ENCODE results near the gene SLC12A4. TPM values are rescaled to one million over a fixed set of nuclear protein-coding genes. Genes with fewer than 3 reads are reported as not detected.

Gene SLC12A4
- total and polyA plus RNA-seq, 4 donors, result 8.0 to 37.3 (median 17.1) TPM

DNA sequence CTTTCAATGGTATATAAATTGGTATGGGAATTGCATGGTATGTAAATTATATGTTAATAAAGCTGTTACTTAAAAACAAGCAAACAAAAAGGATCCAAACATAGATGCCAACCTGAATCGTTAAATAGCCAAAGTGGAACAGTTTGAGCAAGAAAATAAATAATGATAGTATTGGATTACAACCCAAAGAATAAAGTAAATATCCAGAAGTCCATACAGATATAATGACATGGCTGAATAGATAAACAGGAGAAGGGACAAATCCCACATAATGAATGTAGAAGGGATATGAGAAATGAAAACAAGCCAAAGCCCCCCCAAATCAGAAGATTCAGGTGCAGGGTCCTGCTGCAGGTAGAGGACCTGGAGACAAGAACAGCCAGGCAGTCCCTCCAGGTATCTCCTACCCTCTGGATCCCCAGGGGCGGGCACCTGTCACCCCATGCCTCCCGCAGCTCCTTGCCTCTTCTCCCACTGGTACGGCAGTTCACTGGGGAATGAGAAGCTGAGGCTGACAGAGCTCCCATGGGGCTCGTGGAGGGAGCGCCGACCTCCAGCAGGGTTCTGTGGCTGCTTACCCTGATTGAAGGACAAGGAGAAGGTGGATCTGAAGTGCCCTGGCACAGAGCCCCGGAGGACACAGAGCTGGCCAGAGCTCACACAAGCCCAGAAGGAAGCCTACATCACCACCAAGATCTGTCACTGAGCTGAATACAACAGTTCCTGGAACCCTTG lies 14.6 kb downstream of the SLC12A4 start:
- H3K4me1 ChIP-seq (ENCODE audit: control insufficient read depth in 4 of 4, insufficient read depth in 4 of 4, low read length in 3 of 4), result peaks cover 10 to 32% (median 27%) of the 10 kb centered on the region in 4 donors
- H3K36me3 ChIP-seq (ENCODE audit: control insufficient read depth in 4 of 4, insufficient read depth in 3 of 4, low read depth in 1 of 4, low read length in 3 of 4), result peaks cover 5 to 45% (median 19%) of the 10 kb centered on the region in 4 donors
- DNase-seq (ENCODE audit: low spot score), result no peak
- H3K27me3 ChIP-seq (ENCODE audit: control insufficient read depth in 4 of 4, insufficient read depth in 4 of 4, low read length in 3 of 4), result no peaks in the 10 kb centered on the region
- no peak overlapping the region for H3K9ac ChIP-seq (ENCODE audit: low read depth in 1 of 2, low read length in 2 of 2)
- H3K4me3 ChIP-seq (ENCODE audit: low read depth in 1 of 3, low read length in 3 of 3), result no peak overlapping the region
- TF ChIP-seq SP1 (IDR thresholded peaks at IDR 0.05) (peak; percentile 41), RXRA (IDR thresholded peaks at IDR 0.05) (peak in 1 of 2 donors; percentile 22), NR2F2 (IDR thresholded peaks at IDR 0.05) (no peak), HNF4A (conservative IDR thresholded peaks at IDR 0.05) (peak; percentile 47 to 68), HNF4G (IDR thresholded peaks at IDR 0.05) (no peak), JUND (IDR thresholded peaks at IDR 0.05) (peak in 1 of 2 donors; percentile 9), FOXA2 (IDR thresholded peaks at IDR 0.05) (peak; percentile 75), RAD21 (IDR thresholded peaks at IDR 0.05) (no peak)
- TF ChIP-seq, protein P1, sequence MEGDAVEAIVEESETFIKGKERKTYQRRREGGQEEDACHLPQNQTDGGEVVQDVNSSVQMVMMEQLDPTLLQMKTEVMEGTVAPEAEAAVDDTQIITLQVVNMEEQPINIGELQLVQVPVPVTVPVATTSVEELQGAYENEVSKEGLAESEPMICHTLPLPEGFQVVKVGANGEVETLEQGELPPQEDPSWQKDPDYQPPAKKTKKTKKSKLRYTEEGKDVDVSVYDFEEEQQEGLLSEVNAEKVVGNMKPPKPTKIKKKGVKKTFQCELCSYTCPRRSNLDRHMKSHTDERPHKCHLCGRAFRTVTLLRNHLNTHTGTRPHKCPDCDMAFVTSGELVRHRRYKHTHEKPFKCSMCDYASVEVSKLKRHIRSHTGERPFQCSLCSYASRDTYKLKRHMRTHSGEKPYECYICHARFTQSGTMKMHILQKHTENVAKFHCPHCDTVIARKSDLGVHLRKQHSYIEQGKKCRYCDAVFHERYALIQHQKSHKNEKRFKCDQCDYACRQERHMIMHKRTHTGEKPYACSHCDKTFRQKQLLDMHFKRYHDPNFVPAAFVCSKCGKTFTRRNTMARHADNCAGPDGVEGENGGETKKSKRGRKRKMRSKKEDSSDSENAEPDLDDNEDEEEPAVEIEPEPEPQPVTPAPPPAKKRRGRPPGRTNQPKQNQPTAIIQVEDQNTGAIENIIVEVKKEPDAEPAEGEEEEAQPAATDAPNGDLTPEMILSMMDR (IDR thresholded peaks at IDR 0.05; ENCODE audit: low read depth, low read length, missing input control), result no peak
- 75% methylated on average over 8 of the region's 8 CpGs for WGBS
- peak overlapping the region; percentile 90 to 96 for H3K27ac ChIP-seq (ENCODE audit: low read depth in 1 of 2, low read length in 2 of 2)
- no peaks in the 10 kb centered on the region for H3K9me3 ChIP-seq (ENCODE audit: control insufficient read depth in 4 of 4, low read length in 3 of 4)

DNA sequence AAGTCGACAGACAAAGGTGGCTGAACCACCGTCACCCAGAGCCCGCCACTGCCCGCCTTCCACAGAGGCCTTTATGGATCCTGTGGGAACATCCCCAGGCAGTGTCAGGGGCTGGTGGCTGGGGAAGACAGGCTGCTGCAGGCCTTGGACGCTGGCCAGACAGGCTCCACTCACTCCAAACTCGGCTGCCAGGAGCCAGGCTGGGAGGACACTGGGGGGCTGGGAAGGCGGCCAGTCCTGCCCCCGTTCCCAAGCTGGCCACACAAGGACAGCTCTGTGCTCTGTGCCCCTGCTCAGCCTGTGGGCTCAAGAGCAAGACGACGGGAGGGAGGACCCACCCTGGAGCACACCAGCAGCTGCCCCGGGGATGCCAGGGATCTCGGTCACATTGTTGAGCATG lies 17.0 kb downstream of the SLC12A4 start:
- Histone ChIP-seq H3K9me3 (ENCODE audit: control insufficient read depth in 4 of 4, low read length in 3 of 4) (no peaks in the 10 kb centered on the region), H3K4me1 (ENCODE audit: control insufficient read depth in 4 of 4, insufficient read depth in 4 of 4, low read length in 3 of 4) (peaks cover 10 to 32% (median 27%) of the 10 kb centered on the region in 4 donors), H3K36me3 (ENCODE audit: control insufficient read depth in 4 of 4, insufficient read depth in 3 of 4, low read depth in 1 of 4, low read length in 3 of 4) (peaks cover 7 to 53% (median 18%) of the 10 kb centered on the region in 4 donors), H3K27ac (ENCODE audit: low read depth in 1 of 2, low read length in 2 of 2) (no peak overlapping the region), H3K4me3 (ENCODE audit: low read depth in 1 of 3, low read length in 3 of 3) (no peak overlapping the region), H3K9ac (ENCODE audit: low read depth in 1 of 2, low read length in 2 of 2) (no peak overlapping the region), H3K27me3 (ENCODE audit: control insufficient read depth in 4 of 4, insufficient read depth in 4 of 4, low read length in 3 of 4) (no peaks in the 10 kb centered on the region)
- TF ChIP-seq TAF1 (conservative IDR thresholded peaks at IDR 0.05), result no peak
- TF ChIP-seq, protein P2, sequence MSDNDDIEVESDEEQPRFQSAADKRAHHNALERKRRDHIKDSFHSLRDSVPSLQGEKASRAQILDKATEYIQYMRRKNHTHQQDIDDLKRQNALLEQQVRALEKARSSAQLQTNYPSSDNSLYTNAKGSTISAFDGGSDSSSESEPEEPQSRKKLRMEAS (IDR thresholded peaks at IDR 0.05), result no peak
- WGBS, result 73% methylated on average over 12 of the region's 12 CpGs
- no peak for DNase-seq (ENCODE audit: low spot score)

DNA sequence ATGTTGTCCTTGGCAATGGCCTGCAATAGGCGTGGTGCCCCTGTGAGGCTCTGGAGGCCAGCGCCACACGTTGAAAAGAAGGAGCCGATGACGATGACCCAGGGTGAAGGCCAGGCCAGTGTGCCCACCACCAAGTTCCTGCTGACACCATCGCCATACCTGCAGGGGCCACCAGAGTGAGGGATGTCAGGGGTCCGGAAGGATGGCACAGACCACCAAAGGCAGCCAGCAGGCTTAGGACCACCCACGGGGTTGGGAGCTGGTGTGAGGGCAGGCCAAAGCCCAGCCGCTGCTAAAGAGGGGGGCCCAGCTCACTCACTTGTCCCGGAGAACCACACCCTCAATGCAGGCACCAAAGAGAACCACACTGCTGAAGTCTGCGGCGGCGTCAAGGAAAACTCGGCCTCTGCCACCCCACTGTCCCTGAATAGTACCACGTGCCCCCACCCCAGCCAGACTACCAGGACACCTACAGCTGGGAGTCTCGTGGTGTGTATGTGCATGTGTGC lies 18.0 kb downstream of the SLC12A4 start:
- Histone ChIP-seq H3K4me3 (ENCODE audit: low read depth in 1 of 3, low read length in 3 of 3) (no peak overlapping the region), H3K36me3 (ENCODE audit: control insufficient read depth in 4 of 4, insufficient read depth in 3 of 4, low read depth in 1 of 4, low read length in 3 of 4) (peaks cover 9 to 63% (median 24%) of the 10 kb centered on the region in 4 donors)
- no peak for DNase-seq (ENCODE audit: low spot score)
- TF ChIP-seq RAD21 (IDR thresholded peaks at IDR 0.05) (no peak), HNF4A (conservative IDR thresholded peaks at IDR 0.05) (no peak), TAF1 (conservative IDR thresholded peaks at IDR 0.05) (no peak), HNF4G (IDR thresholded peaks at IDR 0.05) (no peak), NR2F2 (IDR thresholded peaks at IDR 0.05) (no peak), YY1 (IDR thresholded peaks at IDR 0.05) (no peak), FOXA1 (IDR thresholded peaks at IDR 0.05) (no peak), JUND (IDR thresholded peaks at IDR 0.05) (no peak), GABPA (IDR thresholded peaks at IDR 0.05 in 1 of 2, conservative IDR thresholded peaks at IDR 0.05 in 1 of 2) (no peak), EGR1 (IDR thresholded peaks at IDR 0.05; ENCODE audit: low read depth in 2 of 2) (no peak), FOXA2 (IDR thresholded peaks at IDR 0.05) (no peak)
- TF ChIP-seq, protein P2 (IDR thresholded peaks at IDR 0.05), result no peak
- TF ChIP-seq, protein P3, sequence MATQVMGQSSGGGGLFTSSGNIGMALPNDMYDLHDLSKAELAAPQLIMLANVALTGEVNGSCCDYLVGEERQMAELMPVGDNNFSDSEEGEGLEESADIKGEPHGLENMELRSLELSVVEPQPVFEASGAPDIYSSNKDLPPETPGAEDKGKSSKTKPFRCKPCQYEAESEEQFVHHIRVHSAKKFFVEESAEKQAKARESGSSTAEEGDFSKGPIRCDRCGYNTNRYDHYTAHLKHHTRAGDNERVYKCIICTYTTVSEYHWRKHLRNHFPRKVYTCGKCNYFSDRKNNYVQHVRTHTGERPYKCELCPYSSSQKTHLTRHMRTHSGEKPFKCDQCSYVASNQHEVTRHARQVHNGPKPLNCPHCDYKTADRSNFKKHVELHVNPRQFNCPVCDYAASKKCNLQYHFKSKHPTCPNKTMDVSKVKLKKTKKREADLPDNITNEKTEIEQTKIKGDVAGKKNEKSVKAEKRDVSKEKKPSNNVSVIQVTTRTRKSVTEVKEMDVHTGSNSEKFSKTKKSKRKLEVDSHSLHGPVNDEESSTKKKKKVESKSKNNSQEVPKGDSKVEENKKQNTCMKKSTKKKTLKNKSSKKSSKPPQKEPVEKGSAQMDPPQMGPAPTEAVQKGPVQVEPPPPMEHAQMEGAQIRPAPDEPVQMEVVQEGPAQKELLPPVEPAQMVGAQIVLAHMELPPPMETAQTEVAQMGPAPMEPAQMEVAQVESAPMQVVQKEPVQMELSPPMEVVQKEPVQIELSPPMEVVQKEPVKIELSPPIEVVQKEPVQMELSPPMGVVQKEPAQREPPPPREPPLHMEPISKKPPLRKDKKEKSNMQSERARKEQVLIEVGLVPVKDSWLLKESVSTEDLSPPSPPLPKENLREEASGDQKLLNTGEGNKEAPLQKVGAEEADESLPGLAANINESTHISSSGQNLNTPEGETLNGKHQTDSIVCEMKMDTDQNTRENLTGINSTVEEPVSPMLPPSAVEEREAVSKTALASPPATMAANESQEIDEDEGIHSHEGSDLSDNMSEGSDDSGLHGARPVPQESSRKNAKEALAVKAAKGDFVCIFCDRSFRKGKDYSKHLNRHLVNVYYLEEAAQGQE (IDR thresholded peaks at IDR 0.05), result no peak
- TF ChIP-seq, protein P1 (IDR thresholded peaks at IDR 0.05; ENCODE audit: low read depth, low read length, missing input control), result no peak
- TF ChIP-seq, protein P4, sequence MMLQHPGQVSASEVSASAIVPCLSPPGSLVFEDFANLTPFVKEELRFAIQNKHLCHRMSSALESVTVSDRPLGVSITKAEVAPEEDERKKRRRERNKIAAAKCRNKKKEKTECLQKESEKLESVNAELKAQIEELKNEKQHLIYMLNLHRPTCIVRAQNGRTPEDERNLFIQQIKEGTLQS (IDR thresholded peaks at IDR 0.05), result no peak

More for the DNA sequence above, 18.0 kb downstream of the SLC12A4 start:
- H3K9ac ChIP-seq (ENCODE audit: low read depth in 1 of 2, low read length in 2 of 2), result no peak overlapping the region
- WGBS, result 92% methylated on average over 16 of the region's 16 CpGs
- peaks cover 10 to 32% (median 27%) of the 10 kb centered on the region in 4 donors for H3K4me1 ChIP-seq (ENCODE audit: control insufficient read depth in 4 of 4, insufficient read depth in 4 of 4, low read length in 3 of 4)
- no peaks in the 10 kb centered on the region for H3K9me3 ChIP-seq (ENCODE audit: control insufficient read depth in 4 of 4, low read length in 3 of 4)
- no peaks in the 10 kb centered on the region for H3K27me3 ChIP-seq (ENCODE audit: control insufficient read depth in 4 of 4, insufficient read depth in 4 of 4, low read length in 3 of 4)
- H3K27ac ChIP-seq (ENCODE audit: low read depth in 1 of 2, low read length in 2 of 2), result no peak overlapping the region

All from liver (tissue), 9 donors.